WTC11 (cell line): Measurements from ENCODE around the gene NATD1. TPM values are rescaled to one million over a fixed set of nuclear protein-coding genes. Genes with fewer than 3 reads are reported as not detected.
A peak's percentile ranks its signal among the peaks of the same experiment; 100 is the strongest.

ENCODE experiments used
- ATAC-seq: fragments of 200-7000 bp; cut with Tn5 transposase; 2 replicates; pipeline ENCODE4 v1.10.0; 2021; ENCODE audit warnings: mild to moderate bottlenecking, moderate library complexity
- CTCF ChIA-PET: fragments of 300-600 bp; sonication (Branson Sonifier 250); formaldehyde crosslinking; loops from one replicate; lab custom pipeline; 2021; ENCODE audit warnings: antibody characterized with exemption; lab: Charles Lee
- POLR2A ChIA-PET: fragments of 350-600 bp; sonication (Branson Sonifier 250); formaldehyde crosslinking; loops from one replicate; lab custom pipeline; 2021; ENCODE audit warnings: antibody characterized with exemption; lab: Charles Lee
- DNase-seq: peaks from one replicate; pipeline ENCODE4 v3.0.0; 2021; ENCODE audit warnings: low spot score
- H3K27ac Mint-ChIP-seq: 2 replicates; pipeline ENCODE4 v1.8.0; 2021; ENCODE audit warnings: mixed read lengths
- H3K27me3 Mint-ChIP-seq: 2 replicates; pipeline ENCODE4 v1.8.0; 2021; ENCODE audit warnings: low read depth, mild to moderate bottlenecking, moderate library complexity, mixed read lengths
- H3K36me3 Mint-ChIP-seq: 2 replicates; pipeline ENCODE4 v1.8.0; 2021; ENCODE audit warnings: mixed read lengths
- H3K4me1 Mint-ChIP-seq: 2 replicates; pipeline ENCODE4 v1.8.0; 2022; ENCODE audit warnings: mixed read lengths
- H3K4me3 Mint-ChIP-seq: 2 replicates; pipeline ENCODE4 v1.8.0; 2021; ENCODE audit warnings: mild to moderate bottlenecking, moderate library complexity, mixed read lengths
- H3K9me3 Mint-ChIP-seq: 2 replicates; pipeline ENCODE4 v1.8.0; 2021; ENCODE audit warnings: mixed read lengths
- ATF2 ChIP-seq: sonication (generic); formaldehyde crosslinking; IDR thresholded peaks from 2 replicates; pipeline ENCODE4 v1.8.1; 2022; ENCODE audit warnings: low read depth, missing genetic modification reagents, borderline replicate concordance
- ATF3 ChIP-seq: sonication (generic); formaldehyde crosslinking; conservative IDR thresholded peaks from 2 replicates; pipeline ENCODE4 v1.8.1; 2022; ENCODE audit warnings: mild to moderate bottlenecking, missing genetic modification reagents
- ATF6 ChIP-seq: sonication (generic); formaldehyde crosslinking; IDR thresholded peaks from 2 replicates; pipeline ENCODE4 v1.8.1; 2023; ENCODE audit warnings: mild to moderate bottlenecking, missing genetic modification reagents
- CDX4 ChIP-seq: fragments of 250-450 bp; sonication (Bioruptor Pico); IDR thresholded peaks from 2 replicates; pipeline ENCODE4 v1.9.0; 2021; ENCODE audit warnings: moderate library complexity, mild to moderate bottlenecking, inconsistent platforms, borderline replicate concordance
- CREB1 ChIP-seq: sonication (generic); formaldehyde crosslinking; IDR thresholded peaks from 2 replicates; pipeline ENCODE4 v1.8.0; 2023; ENCODE audit warnings: mild to moderate bottlenecking, missing genetic modification reagents
- ETV6 ChIP-seq: sonication (generic); formaldehyde crosslinking; IDR thresholded peaks from 2 replicates; pipeline ENCODE4 v1.8.1; 2022; ENCODE audit warnings: mild to moderate bottlenecking, missing genetic modification reagents
- FOXJ3 ChIP-seq: sonication (generic); formaldehyde crosslinking; IDR thresholded peaks from 2 replicates; pipeline ENCODE4 v1.9.0; 2021; ENCODE audit warnings: missing genetic modification reagents, mild to moderate bottlenecking, borderline replicate concordance
- FOXK1 ChIP-seq: sonication (generic); formaldehyde crosslinking; IDR thresholded peaks from 2 replicates; pipeline ENCODE4 v1.8.0; 2022; ENCODE audit warnings: mild to moderate bottlenecking, moderate library complexity, missing genetic modification reagents
- HMGXB4 ChIP-seq: sonication (generic); formaldehyde crosslinking; IDR thresholded peaks from 2 replicates; pipeline ENCODE4 v1.8.1; 2023; ENCODE audit warnings: mild to moderate bottlenecking, moderate library complexity, missing genetic modification reagents
- IRF1 ChIP-seq: sonication (generic); formaldehyde crosslinking; IDR thresholded peaks from 2 replicates; pipeline ENCODE4 v1.8.0; 2023; ENCODE audit warnings: missing genetic modification reagents
- IRF2 ChIP-seq: sonication (generic); formaldehyde crosslinking; IDR thresholded peaks from 2 replicates; pipeline ENCODE4 v1.8.0; 2022; ENCODE audit warnings: low read depth, missing genetic modification reagents, borderline replicate concordance
- MXD4 ChIP-seq: fragments of 250-450 bp; sonication (Bioruptor Pico); IDR thresholded peaks from 2 replicates; pipeline ENCODE4 v1.8.0; 2021; ENCODE audit warnings: mild to moderate bottlenecking, moderate library complexity, borderline replicate concordance
- NFYB ChIP-seq: sonication (generic); formaldehyde crosslinking; conservative IDR thresholded peaks from 2 replicates; pipeline ENCODE4 v1.8.0; 2022; ENCODE audit warnings: low read depth, missing genetic modification reagents
- NR3C1 ChIP-seq: sonication (generic); formaldehyde crosslinking; conservative IDR thresholded peaks from 2 replicates; pipeline ENCODE4 v1.8.1; 2023; ENCODE audit warnings: low read depth, mild to moderate bottlenecking, missing genetic modification reagents
- RELA ChIP-seq: sonication (generic); formaldehyde crosslinking; IDR thresholded peaks from 2 replicates; pipeline ENCODE4 v1.8.1; 2022; ENCODE audit warnings: missing genetic modification reagents, mild to moderate bottlenecking, borderline replicate concordance
- STAT6 ChIP-seq: sonication (generic); formaldehyde crosslinking; conservative IDR thresholded peaks from 2 replicates; pipeline ENCODE4 v1.8.1; 2023; ENCODE audit warnings: mild to moderate bottlenecking, low read depth, missing genetic modification reagents, moderate library complexity
- ZBTB21 ChIP-seq: sonication (generic); formaldehyde crosslinking; IDR thresholded peaks from 2 replicates; pipeline ENCODE4 v1.8.1; 2023; ENCODE audit warnings: mild to moderate bottlenecking, missing genetic modification reagents, borderline replicate concordance
- ZNF121 ChIP-seq: sonication (generic); formaldehyde crosslinking; IDR thresholded peaks from 2 replicates; pipeline ENCODE4 v1.8.0; 2023; ENCODE audit warnings: missing genetic modification reagents
- ZNF232 ChIP-seq: sonication (generic); formaldehyde crosslinking; IDR thresholded peaks from 2 replicates; pipeline ENCODE4 v1.8.0; 2022; ENCODE audit warnings: mild to moderate bottlenecking, missing genetic modification reagents
- ZNF671 ChIP-seq: fragments of 250-450 bp; sonication (Bioruptor Pico); IDR thresholded peaks from 2 replicates; pipeline ENCODE4 v1.8.0; 2021; ENCODE audit warnings: mild to moderate bottlenecking
- total RNA-seq: library from RNA; stranded (reverse); gene quantifications from 3 replicates; pipeline ENCODE4 v1.2.3, GENCODE V29; 2021

Gene NATD1
- total RNA-seq, 1 experiment from 2014 or later, result 10.1 TPM

GRCh38 chr17:21249920-21250703, 3.1 kb downstream of the NATD1 start:
- POLR2A ChIA-PET, result interaction anchor here (0.5 kb wide), 1 partner anchor 274 kb away, joined by 3 read pairs; no protein-coding TSS in a partner anchor
- ATAC-seq, result peak; percentile 35
- H3K4me1 Mint-ChIP-seq, result peaks cover 16% of the 10 kb centered on the region
- H3K9me3 Mint-ChIP-seq, result no peaks in the 10 kb centered on the region; the same call in 1 of the 2 replicates
- TF ChIP-seq ATF2 (CRISPR knock-in tag) (no peak), ZBTB21 (CRISPR knock-in tag) (no peak), NFYB (CRISPR knock-in tag) (no peak), ETV6 (CRISPR knock-in tag) (no peak), MXD4 (CRISPR knock-in tag) (no peak), IRF1 (CRISPR knock-in tag) (no peak), CDX4 (CRISPR knock-in tag) (no peak), FOXK1 (CRISPR knock-in tag) (no peak), RELA (CRISPR knock-in tag) (no peak), ZNF121 (CRISPR knock-in tag) (no peak), STAT6 (CRISPR knock-in tag) (no peak), HMGXB4 (CRISPR knock-in tag) (no peak), ZNF671 (CRISPR knock-in tag) (no peak)
- H3K27ac Mint-ChIP-seq, result no peak overlapping the region
- CTCF ChIA-PET, result interaction anchor here (0.6 to 2.4 kb wide), 6 partner anchors 10 to 200 kb away, joined by 3 to 17 read pairs (median 3); no protein-coding TSS in a partner anchor
- no peak overlapping the region for H3K4me3 Mint-ChIP-seq
- no peak for DNase-seq
- no peaks in the 10 kb centered on the region for H3K36me3 Mint-ChIP-seq
- peaks cover 8% of the 10 kb centered on the region; the same call in 1 of the 2 replicates for H3K27me3 Mint-ChIP-seq

GRCh38 chr17:21249086-21249795, 4.0 kb downstream of the NATD1 start:
- peaks cover 13% of the 10 kb centered on the region for H3K4me1 Mint-ChIP-seq
- ChIA-PET CTCF (interaction anchor here (0.6 to 2.4 kb wide), 5 partner anchors 9 to 206 kb away, joined by 3 to 17 read pairs (median 4); partner anchors contain the start of gene USP22), POLR2A (interaction anchor here (0.5 kb wide), 1 partner anchor 273 kb away, joined by 3 read pairs; no protein-coding TSS in a partner anchor)
- no peaks in the 10 kb centered on the region for H3K36me3 Mint-ChIP-seq
- no peak overlapping the region for H3K27ac Mint-ChIP-seq
- peaks cover 4% of the 10 kb centered on the region; the same call in 1 of the 2 replicates for H3K27me3 Mint-ChIP-seq
- no peak overlapping the region for H3K4me3 Mint-ChIP-seq
- ATAC-seq (no peak), DNase-seq (no peak)
- no peaks in the 10 kb centered on the region for H3K9me3 Mint-ChIP-seq
- TF ChIP-seq CREB1 (CRISPR knock-in tag) (no peak), ATF6 (CRISPR knock-in tag) (no peak), IRF2 (CRISPR knock-in tag) (no peak), ZBTB21 (CRISPR knock-in tag) (no peak), ATF3 (CRISPR knock-in tag) (no peak), NR3C1 (no peak), ZNF232 (CRISPR knock-in tag) (no peak), FOXJ3 (CRISPR knock-in tag) (no peak)
